HFFc6 (cell line): ENCODE measurements around the gene P2RX6. TPM values are rescaled to one million over a fixed set of nuclear protein-coding genes. Genes with fewer than 3 reads are reported as not detected.
"Not testable (repeated sequence)": the region's sequence is repeated elsewhere in the genome, so short reads cannot be mapped to it uniquely, and the experiment has no call there.

Source experiments
- DNase-seq: peaks from one replicate; pipeline ENCODE4 v3.0.0-alpha.2; 2018
- H3K27ac Mint-ChIP-seq: 2 replicates; pipeline ENCODE4 v1.8.0; 2020; ENCODE audit warnings: mild to moderate bottlenecking, mixed read lengths
- H3K27me3 Mint-ChIP-seq: 2 replicates; pipeline ENCODE4 v1.8.0; 2021; ENCODE audit warnings: mild to moderate bottlenecking, moderate library complexity, mixed read lengths; ENCODE audit not compliant: insufficient read depth
- H3K36me3 Mint-ChIP-seq: 2 replicates; pipeline ENCODE4 v1.8.0; 2021; ENCODE audit warnings: low read depth, mixed read lengths
- H3K4me1 Mint-ChIP-seq: 2 replicates; pipeline ENCODE4 v1.8.0; 2020; ENCODE audit warnings: low read depth, mixed read lengths
- H3K4me3 Mint-ChIP-seq: 2 replicates; pipeline ENCODE4 v1.8.0; 2020; ENCODE audit warnings: mild to moderate bottlenecking, moderate library complexity, mixed read lengths
- H3K9me3 Mint-ChIP-seq: 2 replicates; pipeline ENCODE4 v1.8.0; 2020; ENCODE audit warnings: mild to moderate bottlenecking, mixed read lengths
- total RNA-seq, 6 experiments: library from RNA; stranded (reverse); fragmentation: NEBNext Ultra II Directional; extraction: Animal tissue kit (Norgen Biotek cat#: 25700); gene quantifications; 2 replicates in 1 of 6; 3 replicates in 5 of 6; pipeline ENCODE4 v1.2.3, GENCODE V29; 2021
- TF ChIP-seq, protein P1 (sequence below): fragments of 200-600 bp; sonication (generic); IDR thresholded peaks from 2 replicates; pipeline ENCODE4 v1.5.0; 2021; ENCODE audit warnings: antibody characterized with exemption, mild to moderate bottlenecking

The P2RX6 gene
- total RNA-seq, 6 experiments from 2014 or later: 1.6 to 4.0 (median 1.9) TPM

GRCh38 chr22:21052715-21053459, 37.9 kb downstream of the P2RX6 start:
- TF ChIP-seq, protein P1, sequence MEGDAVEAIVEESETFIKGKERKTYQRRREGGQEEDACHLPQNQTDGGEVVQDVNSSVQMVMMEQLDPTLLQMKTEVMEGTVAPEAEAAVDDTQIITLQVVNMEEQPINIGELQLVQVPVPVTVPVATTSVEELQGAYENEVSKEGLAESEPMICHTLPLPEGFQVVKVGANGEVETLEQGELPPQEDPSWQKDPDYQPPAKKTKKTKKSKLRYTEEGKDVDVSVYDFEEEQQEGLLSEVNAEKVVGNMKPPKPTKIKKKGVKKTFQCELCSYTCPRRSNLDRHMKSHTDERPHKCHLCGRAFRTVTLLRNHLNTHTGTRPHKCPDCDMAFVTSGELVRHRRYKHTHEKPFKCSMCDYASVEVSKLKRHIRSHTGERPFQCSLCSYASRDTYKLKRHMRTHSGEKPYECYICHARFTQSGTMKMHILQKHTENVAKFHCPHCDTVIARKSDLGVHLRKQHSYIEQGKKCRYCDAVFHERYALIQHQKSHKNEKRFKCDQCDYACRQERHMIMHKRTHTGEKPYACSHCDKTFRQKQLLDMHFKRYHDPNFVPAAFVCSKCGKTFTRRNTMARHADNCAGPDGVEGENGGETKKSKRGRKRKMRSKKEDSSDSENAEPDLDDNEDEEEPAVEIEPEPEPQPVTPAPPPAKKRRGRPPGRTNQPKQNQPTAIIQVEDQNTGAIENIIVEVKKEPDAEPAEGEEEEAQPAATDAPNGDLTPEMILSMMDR: no peak
- H3K4me3 Mint-ChIP-seq: no peak overlapping the region
- H3K9me3 Mint-ChIP-seq: no peaks in the 10 kb centered on the region
- H3K27ac Mint-ChIP-seq: no peak overlapping the region
- no peak for DNase-seq
- H3K4me1 Mint-ChIP-seq: peaks cover 25% of the 10 kb centered on the region
- peaks cover 27% of the 10 kb centered on the region for H3K27me3 Mint-ChIP-seq
- no peaks in the 10 kb centered on the region for H3K36me3 Mint-ChIP-seq

- TF ChIP-seq, protein P1: no peak
- Mint-ChIP-seq H3K9me3 (no peaks in the 10 kb centered on the region), H3K4me1 (peaks cover 25% of the 10 kb centered on the region), H3K4me3 (no peak overlapping the region), H3K27me3 (peaks cover 27% of the 10 kb centered on the region), H3K27ac (no peak overlapping the region), H3K36me3 (no peaks in the 10 kb centered on the region)
- no peak for DNase-seq
These were observed 39.2 kb downstream of the P2RX6 start for GRCh38 chr22:21054046-21054713.

DNA sequence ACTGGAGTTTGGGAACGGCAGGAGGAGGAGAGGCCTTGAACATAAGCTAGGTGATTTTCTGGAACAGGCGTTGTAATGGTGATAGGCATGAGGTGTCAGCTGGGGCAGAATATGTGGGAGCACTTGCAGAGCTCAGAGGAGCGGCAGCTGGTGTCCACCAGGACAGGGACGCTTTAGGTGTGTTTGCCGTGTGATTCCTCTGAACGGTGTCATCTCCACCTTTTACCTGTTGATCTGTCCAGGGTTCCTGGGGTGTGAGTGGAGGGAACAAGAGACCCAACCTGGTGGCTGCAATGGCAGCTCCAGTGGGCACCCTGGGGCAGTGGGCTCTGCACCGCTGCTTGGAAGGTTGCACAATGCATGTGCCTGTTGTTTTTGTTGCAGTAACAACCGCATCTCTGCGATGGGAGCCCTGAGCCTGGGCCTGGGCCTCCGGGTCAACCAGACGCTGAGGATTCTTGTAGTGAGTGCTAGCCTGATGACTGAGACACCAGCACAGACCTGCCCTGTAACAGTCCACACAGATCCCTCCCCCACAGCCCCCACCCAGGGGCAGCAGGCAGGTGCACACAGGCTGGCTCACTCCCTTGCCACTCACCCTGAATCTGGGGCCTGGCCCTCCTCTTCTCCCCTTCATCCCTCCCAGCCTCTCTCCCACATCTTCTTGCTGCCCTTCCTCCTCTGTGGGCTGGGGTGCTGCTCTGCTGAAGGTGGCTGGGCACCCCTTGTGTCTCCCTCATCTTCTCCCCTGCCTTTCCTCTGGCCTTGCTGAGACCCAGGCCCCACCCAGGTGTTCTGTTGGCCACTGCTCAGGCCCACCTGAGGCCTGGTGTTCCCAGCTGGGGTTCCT, 40.0 kb downstream of the P2RX6 start:
- DNase-seq: no peak
- Mint-ChIP-seq H3K4me1 (peaks cover 25% of the 10 kb centered on the region), H3K27ac (no peak overlapping the region), H3K27me3 (peaks cover 27% of the 10 kb centered on the region), H3K4me3 (no peak overlapping the region), H3K9me3 (no peaks in the 10 kb centered on the region), H3K36me3 (no peaks in the 10 kb centered on the region)
- TF ChIP-seq, protein P1: no peak

GRCh38 chr22:21055564-21055834, 40.5 kb downstream of the P2RX6 start:
- DNase-seq: no peak
- TF ChIP-seq, protein P1: no peak
- Mint-ChIP-seq H3K27ac (no peak overlapping the region), H3K9me3 (no peaks in the 10 kb centered on the region), H3K36me3 (no peaks in the 10 kb centered on the region), H3K4me1 (peaks cover 25% of the 10 kb centered on the region), H3K4me3 (no peak overlapping the region), H3K27me3 (peaks cover 27% of the 10 kb centered on the region)

- Mint-ChIP-seq H3K27me3 (peaks cover 27% of the 10 kb centered on the region), H3K4me1 (peaks cover 25% of the 10 kb centered on the region), H3K27ac (no peak overlapping the region), H3K9me3 (no peaks in the 10 kb centered on the region), H3K36me3 (no peaks in the 10 kb centered on the region), H3K4me3 (no peak overlapping the region)
- TF ChIP-seq, protein P1: no peak
- no peak for DNase-seq
These were observed 40.9 kb downstream of the P2RX6 start for GRCh38 chr22:21055880-21056319.

- not testable (repeated sequence) for H3K36me3 Mint-ChIP-seq, H3K9me3 Mint-ChIP-seq, DNase-seq, H3K4me3 Mint-ChIP-seq, H3K4me1 Mint-ChIP-seq, H3K27ac Mint-ChIP-seq
- peaks cover 19% of the 10 kb centered on the region for H3K27me3 Mint-ChIP-seq
These were observed 45.4 kb downstream of the P2RX6 start for GRCh38 chr22:21060363-21060762.

GRCh38 chr22:21061660-21062321, 46.8 kb downstream of the P2RX6 start:
- H3K27me3 Mint-ChIP-seq: not testable (repeated sequence)

GRCh38 chr22:21064425-21064824, 49.5 kb downstream of the P2RX6 start:
- H3K9me3 Mint-ChIP-seq, DNase-seq, H3K4me1 Mint-ChIP-seq, H3K27ac Mint-ChIP-seq, H3K36me3 Mint-ChIP-seq, H3K4me3 Mint-ChIP-seq: not testable (repeated sequence)
- peaks cover 12% of the 10 kb centered on the region for H3K27me3 Mint-ChIP-seq

More at GRCh38 chr22:21061660-21062321, 46.8 kb downstream of the P2RX6 start:
- H3K27ac Mint-ChIP-seq, H3K4me1 Mint-ChIP-seq, H3K4me3 Mint-ChIP-seq, H3K36me3 Mint-ChIP-seq, DNase-seq, H3K9me3 Mint-ChIP-seq: not testable (repeated sequence)
